ENCODE data around the gene RNU6-1.

Gene RNU6-1

GRCh38 chr15:67790610-67791319 lies 49.1 kb downstream of the RNU6-1 start:
- no peak overlapping the region for H2AFZ ChIP-seq (ENCODE audit: low read length)
- H3K9ac ChIP-seq (ENCODE audit: low read length): no peak overlapping the region; the same call in 1 of the 2 replicates
- H3K27me3 ChIP-seq (ENCODE audit: insufficient read depth, low read length): no peaks in the 10 kb centered on the region
- peaks cover 58% of the 10 kb centered on the region for H3K4me1 ChIP-seq (ENCODE audit: insufficient read depth, low read length, severe bottlenecking)
- H3K79me2 ChIP-seq (ENCODE audit: insufficient read depth, low read length): no peaks in the 10 kb centered on the region
- H4K20me1 ChIP-seq (ENCODE audit: insufficient read depth, low read length): no peaks in the 10 kb centered on the region
- no peak overlapping the region for H3K4me2 ChIP-seq (ENCODE audit: low read length)
- peaks cover 26% of the 10 kb centered on the region for H3K36me3 ChIP-seq (ENCODE audit: insufficient read depth, low read length)
- TF ChIP-seq EZH2 (IDR thresholded peaks at IDR 0.05; ENCODE audit: borderline replicate concordance, low read length) (no peak), CTCF (IDR thresholded peaks at IDR 0.05; ENCODE audit: low read length) (no peak)
- no peak overlapping the region for H3K4me3 ChIP-seq (ENCODE audit: low read depth, low read length, poor library complexity, severe bottlenecking)
- H3K9me3 ChIP-seq (ENCODE audit: low read length): peaks cover 16% of the 10 kb centered on the region
- H3K9me2 ChIP-seq (ENCODE audit: low read depth, low read length): no peaks in the 10 kb centered on the region
- no peaks in the 10 kb centered on the region for H3F3A ChIP-seq (ENCODE audit: insufficient read depth, low read length)
- peak overlapping the region; percentile 59 for H3K27ac ChIP-seq (ENCODE audit: low read depth, low read length, poor library complexity, severe bottlenecking)

Measured in OCI-LY1 (cell line).